NCI-H146 treated with DMSO at 0.1 percent for 48 hours (cell line): ENCODE measurements around the gene ECE1.
"Not testable (repeated sequence)": the region's sequence is repeated elsewhere in the genome, so short reads cannot be mapped to it uniquely, and the experiment has no call there.

ENCODE experiments used
- DNase-seq: peaks from one replicate; lab custom pipeline; 2025; ENCODE audit not compliant: unreplicated experiment; lab: John Stamatoyannopoulos, UW

The ECE1 gene

DNA sequence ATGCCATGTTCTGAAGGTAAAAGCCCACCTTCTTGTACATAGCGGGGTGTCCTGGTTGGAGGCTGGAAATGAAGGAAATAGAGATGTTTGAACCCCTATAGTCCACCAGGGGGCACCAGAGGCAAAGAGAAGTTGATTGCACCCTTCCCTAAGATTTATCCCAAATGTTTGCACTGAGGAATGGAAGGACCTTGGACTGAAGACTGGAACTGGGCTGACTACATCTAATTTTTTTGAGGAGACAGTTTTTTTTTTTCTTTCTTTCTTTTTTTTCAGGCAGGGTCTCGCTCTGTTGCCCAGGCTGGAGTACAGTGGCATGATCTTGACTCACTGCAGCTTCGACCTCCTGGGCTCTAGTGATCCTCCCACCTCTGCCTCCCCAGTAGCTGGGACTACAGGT, 58.2 kb downstream of the ECE1 start:
- no peak for DNase-seq

DNA sequence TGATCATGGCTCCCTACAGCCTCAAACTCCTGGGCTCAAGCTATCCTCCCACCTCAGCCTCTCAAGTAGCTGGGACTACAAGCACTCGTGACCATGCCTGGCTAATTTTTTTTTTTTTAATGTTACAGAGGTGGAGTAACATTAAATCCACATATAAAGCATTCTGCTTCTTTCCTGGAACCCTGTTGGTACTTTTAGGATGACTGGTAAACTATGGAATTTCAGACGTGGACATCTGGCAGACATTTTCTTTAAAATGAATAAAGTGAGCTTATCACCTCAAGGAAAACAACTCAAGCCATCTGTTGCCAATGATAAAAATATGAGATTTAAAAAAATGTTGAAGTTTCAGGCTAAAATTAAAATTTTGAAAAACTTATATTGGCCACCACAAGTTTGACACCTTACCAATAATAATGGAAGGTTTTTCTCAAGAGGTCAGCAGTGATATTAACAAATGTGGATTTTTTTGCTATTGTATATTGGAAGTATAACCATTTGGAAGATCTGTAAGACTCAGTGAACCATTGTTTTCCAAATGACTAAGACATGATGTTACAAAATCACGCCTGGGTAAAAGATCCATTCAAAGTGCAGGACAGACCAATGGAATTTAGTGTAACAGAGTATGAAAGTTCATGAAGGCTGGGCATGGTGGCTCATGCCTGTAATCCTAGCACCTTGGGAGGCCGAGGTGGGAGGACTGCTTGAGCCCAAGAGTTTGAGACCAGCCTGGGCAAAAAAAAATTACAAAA, 60.8 kb downstream of the ECE1 start:
- DNase-seq, result no peak

DNA sequence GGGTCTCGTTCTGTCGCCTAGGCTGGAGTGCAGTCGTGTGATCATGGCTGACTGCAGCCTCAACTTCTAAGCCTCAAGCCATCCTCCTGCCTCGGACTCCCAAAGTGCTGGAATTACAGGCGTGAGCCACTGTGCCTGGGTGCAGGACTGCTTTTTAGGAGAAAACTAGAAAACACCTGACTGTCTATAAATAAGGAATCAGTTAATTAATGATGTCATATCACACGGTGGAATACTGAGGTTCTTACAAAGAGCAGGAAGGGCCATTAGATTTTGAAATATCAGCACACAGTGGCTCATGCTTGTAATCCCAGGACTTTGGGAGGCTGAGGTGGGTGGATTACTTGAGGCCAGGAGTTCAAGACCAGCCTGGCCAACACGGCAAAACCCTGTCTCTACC, 62.0 kb downstream of the ECE1 start:
- DNase-seq, result not testable (repeated sequence)

DNA sequence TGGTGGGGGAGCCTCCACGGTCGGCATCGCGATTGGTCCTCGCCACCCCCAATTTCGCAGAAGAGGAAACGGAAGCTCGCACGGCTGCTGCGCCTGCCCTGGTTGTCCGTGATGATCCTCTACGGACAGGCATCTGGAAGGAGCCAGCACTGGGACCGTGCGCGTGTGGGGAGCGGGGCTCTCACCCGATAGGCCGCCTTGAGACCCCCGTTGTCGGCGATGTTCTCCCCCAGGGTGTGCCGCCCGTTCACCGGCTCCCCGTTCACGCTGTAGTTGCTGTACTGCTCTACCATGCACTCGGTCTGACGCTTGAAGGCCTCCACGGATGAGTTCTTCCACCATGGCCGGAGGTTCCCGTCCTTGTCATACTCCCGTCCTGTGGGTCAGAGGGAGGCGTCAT, 65.2 kb downstream of the ECE1 start:
- DNase-seq, result no peak

DNA sequence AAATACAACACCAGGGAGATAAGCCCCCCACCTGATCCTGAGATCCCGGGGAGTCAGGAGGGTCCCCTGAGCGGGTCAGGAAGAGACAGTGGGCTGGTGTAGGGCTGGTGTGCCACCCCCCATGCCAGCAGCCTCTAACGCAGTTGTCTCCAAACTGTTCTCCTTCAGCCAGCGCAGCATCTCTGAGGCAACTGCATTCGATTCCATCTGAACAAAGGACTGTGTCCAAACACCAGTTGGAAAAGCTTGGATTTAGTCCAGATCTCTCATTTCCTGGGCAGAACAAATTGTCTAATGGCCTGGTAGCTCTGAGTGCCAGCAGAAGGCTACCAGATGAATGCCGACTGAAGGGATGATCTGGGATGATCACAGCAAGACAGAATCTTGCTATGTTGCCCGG, 69.4 kb downstream of the ECE1 start:
- DNase-seq, result no peak

DNA sequence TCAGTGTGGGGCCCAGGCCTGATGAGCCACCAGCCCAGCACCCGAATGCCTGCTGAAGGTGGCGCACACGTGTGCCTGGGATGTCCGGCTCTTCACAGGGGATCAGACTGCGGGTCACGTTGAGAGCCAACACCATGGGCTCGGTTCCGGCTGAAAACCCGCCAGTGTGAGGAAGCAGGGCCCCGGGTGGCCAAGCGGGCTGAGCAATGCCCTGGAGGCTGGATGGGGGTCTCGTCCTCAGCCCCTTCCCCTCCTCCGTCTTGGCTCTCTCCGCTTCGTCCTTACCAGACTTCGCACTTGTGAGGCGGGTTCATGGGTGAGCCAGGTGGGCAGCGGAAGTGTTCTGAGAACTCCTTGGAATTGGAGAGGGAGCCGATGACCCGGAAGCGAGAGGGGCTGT, 70.6 kb downstream of the ECE1 start:
- no peak for DNase-seq

DNA sequence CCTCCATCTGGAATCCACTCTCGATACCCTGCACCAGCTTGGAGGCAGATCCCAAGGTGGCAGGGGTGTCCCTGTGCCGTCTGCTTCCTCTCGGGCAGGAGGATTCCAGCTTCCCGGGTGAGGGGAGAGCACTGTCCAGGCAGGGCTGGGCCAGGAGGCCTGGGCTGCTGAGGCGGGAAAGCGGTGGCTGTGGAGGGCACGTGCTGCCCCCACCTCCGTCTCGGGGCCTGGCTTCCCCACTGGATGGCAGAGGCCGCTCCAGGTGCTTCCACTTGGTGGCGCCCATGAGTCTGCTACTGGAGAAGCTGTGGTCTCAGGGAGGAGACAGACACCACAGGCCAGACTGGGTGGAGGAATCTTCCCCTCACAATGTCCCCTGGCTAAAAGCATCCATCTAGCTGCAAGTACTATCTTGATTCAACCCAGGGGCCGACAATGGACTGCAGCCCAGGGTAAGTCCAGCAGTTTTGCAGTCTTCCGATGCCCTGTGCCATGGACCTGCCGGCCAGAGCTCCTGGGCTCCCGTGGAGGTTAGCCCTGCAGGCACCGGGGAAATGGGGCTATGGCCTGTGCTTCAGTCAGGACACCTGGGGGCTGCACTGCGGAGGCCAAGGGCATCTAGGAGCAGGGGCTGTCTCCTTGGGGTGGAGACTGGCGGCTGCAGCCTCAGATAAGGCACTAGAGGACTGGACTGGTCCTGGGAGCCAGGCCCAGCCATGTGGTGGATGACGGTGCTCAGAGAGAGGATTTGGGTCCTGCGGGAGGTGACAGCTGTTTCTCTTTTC, 72.3 kb downstream of the ECE1 start:
- DNase-seq, result no peak

DNA sequence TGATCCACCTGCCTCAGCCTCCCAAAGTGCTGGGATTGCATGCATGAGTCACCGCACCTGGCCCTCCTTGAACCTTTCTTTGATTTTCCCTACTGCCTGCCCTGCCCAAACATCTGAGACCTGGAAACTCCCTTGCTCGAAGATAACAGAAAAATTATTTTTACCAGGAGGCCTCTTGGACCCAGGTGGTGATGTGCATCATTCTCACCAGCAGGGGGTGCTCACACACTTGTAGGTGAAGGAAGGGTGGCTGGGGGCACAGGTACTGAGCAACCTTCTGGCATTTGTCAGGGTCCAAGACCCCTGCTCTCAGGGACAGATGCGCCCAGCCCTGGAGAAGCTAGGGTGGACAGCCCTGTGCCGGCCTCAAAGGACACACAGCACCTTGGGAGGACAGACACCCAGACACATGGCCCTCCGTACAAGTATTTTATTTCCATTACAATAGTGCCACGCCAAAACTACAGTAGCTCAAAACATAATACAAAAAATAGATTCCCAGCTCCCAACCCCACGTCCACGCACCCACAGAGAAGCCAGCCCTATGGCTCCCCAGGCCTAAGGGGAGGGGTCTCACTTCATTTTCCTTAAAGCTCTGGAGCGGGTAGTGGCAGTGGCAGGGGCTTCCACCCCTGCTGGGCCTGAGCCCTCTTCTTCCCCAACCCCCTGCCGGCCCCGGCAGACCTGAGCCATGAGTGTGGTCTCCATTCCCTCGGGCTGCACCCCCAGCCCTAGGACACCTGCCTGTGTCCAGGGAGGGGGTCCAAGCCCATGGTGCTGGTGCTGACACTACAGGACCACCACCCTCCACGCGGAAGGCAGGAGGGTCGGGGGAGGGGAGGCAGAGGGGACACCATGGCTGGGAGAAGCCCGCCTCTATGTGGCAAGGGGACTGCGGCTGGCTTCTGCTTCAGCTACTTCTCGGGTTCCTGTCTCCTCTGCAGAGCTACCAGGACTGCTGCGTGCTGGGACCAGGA, 73.1 kb downstream of the ECE1 start:
- DNase-seq, result no peak

DNA sequence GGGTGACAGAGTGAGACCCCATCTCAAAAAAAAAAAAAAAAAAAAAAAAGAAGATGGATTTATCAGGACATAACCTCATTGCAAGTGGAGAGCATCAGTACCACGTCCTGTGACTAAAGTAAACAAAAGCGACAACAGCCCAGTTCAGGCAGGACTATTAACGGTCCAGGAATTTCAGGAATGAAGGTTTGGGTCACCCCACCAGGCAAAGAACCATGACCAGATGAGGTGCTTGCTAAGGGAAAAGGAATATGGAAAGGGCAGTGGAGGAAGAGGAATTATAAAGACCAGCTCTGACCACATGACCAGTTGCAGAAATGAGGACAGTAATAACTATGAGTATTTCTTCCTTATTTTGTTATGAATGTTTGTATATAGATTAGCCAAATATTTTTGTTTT, 78.1 kb downstream of the ECE1 start:
- DNase-seq, result no peak

DNA sequence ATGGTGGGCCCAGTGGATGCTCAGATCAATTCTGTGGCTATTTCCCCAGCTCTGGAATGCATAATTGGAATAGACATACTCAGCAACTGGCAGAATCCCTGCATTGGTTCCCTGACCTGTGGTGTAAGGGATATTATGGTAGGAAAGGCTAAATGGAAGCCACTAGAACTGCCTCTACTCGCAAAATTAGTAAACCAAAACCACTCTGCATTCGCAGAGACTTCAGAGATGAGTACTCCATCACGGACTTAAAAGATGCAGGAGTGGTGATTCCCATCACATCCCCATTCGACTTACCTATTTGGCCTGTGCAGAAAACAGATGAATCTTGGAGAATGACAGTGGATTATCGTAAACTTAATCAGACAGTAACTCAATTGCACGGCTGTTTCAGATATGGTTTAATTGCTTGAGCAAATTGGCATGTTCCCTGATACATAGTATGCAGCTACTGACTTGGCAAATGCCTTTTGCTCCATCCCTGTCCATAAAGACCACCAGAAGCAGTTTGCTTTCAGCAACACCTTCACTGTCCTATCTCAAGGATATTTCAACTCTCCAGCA, 82.0 kb downstream of the ECE1 start:
- DNase-seq, result not testable (repeated sequence)

DNA sequence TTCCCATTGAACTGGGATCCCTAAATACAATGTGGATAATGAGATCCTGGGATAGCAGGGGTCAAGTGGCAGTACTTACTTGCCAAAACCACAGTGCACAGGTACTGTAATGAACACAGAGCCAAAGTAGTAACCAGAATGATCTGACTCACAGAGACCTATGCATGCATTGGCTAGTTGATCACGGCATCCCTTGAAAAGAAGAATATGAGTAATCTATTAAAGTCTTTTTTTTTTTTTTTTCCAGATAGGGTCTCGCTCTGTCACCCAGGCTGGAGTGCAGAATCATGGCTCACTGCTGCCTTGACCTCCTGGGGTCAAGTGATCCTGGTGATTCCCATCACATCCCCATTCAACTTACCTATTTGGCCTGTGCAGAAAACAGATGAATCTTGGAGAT, 84.1 kb downstream of the ECE1 start:
- no peak for DNase-seq

DNA sequence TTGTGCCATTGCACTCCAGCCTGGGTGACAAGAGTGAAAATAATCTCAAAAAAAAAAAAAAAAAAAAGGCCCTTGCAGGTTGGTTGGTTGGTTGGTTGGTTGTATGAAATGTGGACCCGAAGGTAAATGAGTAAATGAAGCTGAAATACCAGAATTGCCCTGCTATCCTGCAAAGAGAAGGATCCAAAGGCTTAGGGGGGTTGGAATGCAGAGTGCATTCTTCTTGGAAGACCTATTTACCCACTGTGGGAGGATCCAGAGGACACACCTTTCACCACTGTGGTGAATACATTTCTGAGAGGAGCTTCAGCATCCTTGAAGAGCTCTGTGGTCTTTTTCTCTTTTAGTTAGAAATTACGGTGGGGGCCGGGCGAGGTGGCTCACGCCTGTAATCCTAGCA, 84.8 kb downstream of the ECE1 start:
- DNase-seq, result no peak

DNA sequence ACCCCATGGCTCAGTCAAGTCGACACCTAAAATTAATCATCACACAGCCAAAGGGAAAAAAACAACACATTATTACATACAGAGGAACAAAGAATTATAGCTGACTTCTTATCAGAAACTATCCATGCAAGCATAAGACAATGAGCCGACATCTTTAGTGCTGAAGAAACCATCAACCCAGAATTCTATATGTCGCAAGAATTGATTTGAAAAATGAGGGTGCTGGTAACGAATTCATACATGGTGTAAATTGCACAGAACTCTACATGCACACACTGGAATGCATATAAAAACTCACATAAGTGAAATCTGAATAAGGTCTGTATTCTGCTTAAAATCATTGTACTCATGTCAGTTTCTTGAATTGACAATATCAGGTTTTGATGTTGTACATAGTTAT, 88.6 kb downstream of the ECE1 start:
- no peak for DNase-seq

DNA sequence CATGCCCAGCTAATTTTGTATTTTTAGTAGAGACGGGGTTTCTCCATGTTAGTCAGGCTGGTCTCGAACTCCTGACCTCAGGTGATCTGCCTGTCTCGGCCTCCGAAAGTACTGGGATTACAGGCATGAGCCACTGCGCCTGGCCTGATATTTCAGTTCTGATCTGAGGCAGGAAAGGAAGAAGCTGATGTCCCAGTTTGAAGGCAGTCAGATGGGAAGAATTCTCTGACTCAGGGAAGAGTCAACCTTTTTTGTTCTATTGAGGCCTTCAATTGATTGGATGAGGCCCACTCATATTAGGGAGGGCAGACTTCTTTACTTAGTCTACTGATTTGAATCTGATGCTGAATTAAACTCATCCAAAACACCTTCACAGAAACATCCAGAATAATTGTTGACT, 89.0 kb downstream of the ECE1 start:
- DNase-seq, result not testable (repeated sequence)

DNA sequence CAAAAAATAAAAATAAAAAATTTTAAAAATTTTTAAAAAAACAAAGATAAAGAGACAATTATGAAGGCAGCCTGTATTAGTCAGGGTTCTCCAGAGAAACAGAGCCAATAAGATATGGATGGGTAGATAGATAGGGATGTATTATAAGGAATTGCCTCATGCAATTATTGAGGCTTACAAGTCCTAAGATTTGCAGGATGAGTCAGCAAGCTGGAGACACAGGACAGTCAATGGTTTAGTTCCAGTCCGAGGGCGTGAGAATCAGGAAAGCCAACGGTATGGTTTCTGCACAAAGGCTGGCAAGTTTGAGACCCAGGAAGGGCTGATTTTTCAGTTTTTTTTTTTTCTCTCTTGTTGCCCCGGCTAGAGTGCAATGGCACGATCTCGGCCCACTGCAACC, 89.5 kb downstream of the ECE1 start:
- no peak for DNase-seq

DNA sequence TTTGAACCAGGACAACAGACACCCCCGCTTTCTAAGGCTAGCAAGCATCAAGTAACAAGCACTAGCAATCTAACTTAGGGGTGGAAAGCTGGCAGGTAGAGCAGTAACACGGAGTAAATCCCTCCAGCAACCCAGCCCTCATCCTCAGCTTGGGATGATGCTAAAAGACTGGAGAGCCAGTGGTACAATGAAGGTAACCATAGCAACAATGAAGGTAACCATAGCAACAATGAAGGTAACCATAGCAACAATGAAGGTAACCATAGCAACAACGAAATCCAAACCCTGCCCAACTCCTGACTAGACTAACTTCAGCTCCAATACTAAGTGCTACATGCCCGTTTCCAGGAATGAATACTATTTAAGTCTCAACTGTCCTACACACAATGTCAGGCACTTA, 91.3 kb downstream of the ECE1 start:
- DNase-seq, result no peak

DNA sequence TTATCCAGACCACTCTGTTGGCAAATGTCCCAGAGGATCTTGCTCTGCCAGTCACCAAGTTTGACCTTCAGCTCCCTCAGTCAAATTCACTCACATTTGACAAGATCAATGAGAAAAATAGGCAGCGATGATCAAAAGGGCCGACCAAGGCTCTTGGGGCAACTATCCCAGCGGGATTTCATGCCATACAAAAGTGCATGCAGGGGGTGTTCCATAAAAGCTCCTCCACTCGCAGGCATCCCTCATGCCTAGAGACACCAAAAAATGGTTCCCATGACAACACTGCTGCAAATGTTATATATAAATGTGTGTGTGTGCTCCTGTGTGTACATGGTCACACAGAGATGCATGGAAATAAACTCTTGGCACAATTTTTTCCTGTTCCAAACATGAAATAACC, 97.4 kb downstream of the ECE1 start:
- no peak for DNase-seq

DNA sequence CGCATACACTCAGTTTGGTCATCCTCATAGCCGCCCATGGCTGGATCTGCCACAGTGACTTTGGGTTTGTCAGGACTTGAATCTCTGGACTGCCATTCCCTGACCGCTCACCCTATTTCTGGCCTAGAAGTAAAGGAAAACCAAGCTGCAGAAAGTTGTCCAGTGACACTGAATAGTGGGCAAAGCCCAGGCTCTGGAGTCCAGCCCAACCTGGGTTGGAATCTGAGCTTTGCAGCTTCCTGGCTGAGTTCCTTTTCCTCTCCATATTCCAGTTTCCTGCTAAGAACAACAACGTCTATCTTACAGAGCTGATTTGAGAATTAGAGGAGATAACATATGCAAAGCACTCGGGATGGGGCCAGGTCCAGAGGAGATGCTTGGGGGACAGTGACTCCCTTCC, 98.0 kb downstream of the ECE1 start:
- no peak for DNase-seq

DNA sequence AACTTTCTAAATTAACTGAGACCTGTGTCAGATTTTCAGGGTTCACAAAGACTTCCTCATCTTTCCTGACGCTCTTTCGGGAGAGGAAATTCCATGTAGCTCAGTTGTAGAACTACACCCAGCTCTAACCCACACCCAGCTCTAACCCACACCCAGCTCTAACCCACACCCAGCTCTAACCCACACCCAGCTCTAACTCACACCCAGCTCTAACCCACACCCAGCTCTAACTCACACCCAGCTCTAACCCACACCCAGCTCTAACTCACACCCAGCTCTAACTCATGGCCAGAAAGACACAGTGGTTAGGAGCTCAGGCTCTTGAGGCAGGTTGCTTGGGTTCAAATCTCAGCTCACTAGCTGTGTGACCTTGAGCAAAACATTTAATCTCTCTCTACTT, 99.5 kb downstream of the ECE1 start:
- not testable (repeated sequence) for DNase-seq

DNA sequence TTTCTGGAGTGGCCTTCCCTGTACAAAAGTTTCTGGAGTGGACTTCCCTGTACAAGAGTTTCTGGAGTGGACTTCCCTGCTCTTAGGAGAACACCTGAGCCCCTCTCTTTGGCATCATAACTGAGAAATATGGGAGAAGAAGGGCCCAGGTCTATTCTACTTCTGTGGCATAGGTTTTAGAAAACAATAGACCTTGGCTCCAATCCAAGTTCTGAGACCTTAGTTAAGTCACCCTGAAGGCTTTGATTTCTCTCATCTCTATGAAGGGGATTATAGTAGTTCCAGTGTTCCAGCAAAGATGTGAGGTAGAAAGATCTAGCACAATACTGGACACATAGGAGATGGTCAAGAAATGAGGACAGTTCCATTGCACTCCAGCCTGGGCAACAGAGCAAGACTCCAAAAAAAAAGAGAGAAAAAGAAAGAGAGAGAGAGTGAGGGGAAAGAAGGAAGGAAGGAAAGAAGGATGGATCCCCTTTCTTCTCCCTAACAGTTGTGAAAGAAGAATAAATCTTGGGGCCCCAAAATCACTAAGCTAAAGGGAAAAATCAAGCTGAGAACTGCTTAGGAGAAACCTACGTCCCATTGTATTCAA, 100.3 kb downstream of the ECE1 start:
- no peak for DNase-seq

DNA sequence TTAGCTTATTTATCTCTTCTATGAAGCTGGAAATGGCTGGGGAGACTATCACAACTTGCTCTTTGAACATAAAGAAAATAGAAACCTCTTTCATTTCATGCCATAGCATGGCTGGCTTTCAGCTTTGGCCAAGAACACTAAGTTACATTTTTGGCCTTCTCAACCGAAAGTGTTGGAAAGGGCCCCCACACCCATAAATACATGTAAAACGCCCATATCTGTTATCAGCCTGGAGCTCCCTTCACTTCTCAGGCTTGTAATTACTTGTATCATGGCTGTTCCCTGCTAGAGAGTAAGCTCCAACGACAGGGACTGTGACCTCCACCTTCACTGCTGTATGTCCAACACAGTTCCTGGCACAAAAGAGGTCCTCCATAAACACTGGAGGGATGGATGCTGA, 100.8 kb downstream of the ECE1 start:
- no peak for DNase-seq
